Thyroid gland (tissue), 4 donors: ENCODE data around the gene ARL3. TPM values are rescaled to one million over a fixed set of nuclear protein-coding genes. Genes with fewer than 3 reads are reported as not detected.
A peak's percentile ranks its signal among the peaks of the same experiment; 100 is the strongest.

Experiments used
- DNase-seq, 2 donors: peaks; one replicate each; pipeline ENCODE4 v3.0.0-alpha.2; 2019
- H3K27ac ChIP-seq, 3 donors: fragments of 200-600 bp; sonication (generic); 1 replicate in 2 of 3; 2 replicates in 1 of 3; pipeline ENCODE4 v1.5.1; 2016 to 2019; ENCODE audit warnings: mild to moderate bottlenecking in 1 of 3, moderate library complexity in 1 of 3
- H3K27me3 ChIP-seq: fragments of 200-600 bp; sonication (generic); one replicate; pipeline ENCODE4 v1.5.1; 2019
- H3K36me3 ChIP-seq, 2 donors: fragments of 200-600 bp; sonication (generic); one replicate each; pipeline ENCODE4 v1.5.1; 2016 to 2019
- H3K4me1 ChIP-seq, 2 donors: fragments of 200-600 bp; sonication (generic); one replicate each; pipeline ENCODE4 v1.5.1; 2017 to 2019
- H3K4me3 ChIP-seq, 3 donors: fragments of 200-600 bp; sonication (generic); replicated peaks in 1 of 3; 1 replicate in 2 of 3; 2 replicates in 1 of 3; pipeline ENCODE4 v1.5.1; 2016; ENCODE audit warnings: mild to moderate bottlenecking in 1 of 3
- H3K9me3 ChIP-seq: fragments of 200-600 bp; sonication (generic); one replicate; pipeline ENCODE4 v1.5.1; 2017
- CTCF ChIP-seq, 6 experiments: fragments of 200-600 bp in 3 of 6; fragments of 450-650 bp in 3 of 6; sonication (generic) in 3 of 6; IDR thresholded peaks; one replicate each; pipeline ENCODE4 v1.5.1; 2016 to 2019; ENCODE audit warnings: antibody characterized with exemption in 6 of 6, mild to moderate bottlenecking in 2 of 6, inconsistent platforms in 1 of 6, moderate library complexity in 1 of 6
- POLR2A ChIP-seq, 2 donors: fragments of 450-650 bp; IDR thresholded peaks; one replicate each; pipeline ENCODE4 v1.6.1; 2017; ENCODE audit warnings: antibody characterized with exemption in 2 of 2, mild to moderate bottlenecking in 2 of 2, moderate library complexity in 1 of 2
- WGBS, 2 donors: methylation state at CpG; one replicate each; pipeline ENCODE4 v1.1.5; 2017; 5-methylcytosine and 5-hydroxymethylcytosine counted together
- intact Hi-C: fragments of 100-400 bp; cut with DNase I; formaldehyde crosslinking; loops from one replicate; pipeline ENCODE4 v1.15.1; 2023
- total RNA-seq, 4 donors: library from RNA; depleted of rRNA; stranded (reverse); fragments of >200 nt; gene quantifications; one replicate each; pipeline ENCODE4 v1.2.3, GENCODE V29; 2016

The ARL3 gene
- total RNA-seq, 4 donors from 2014 or later = 6.6 to 13.4 (median 10.2) TPM

GRCh38 chr10:102649797-102650654, 64.2 kb downstream of the ARL3 start:
- peaks cover 59 to 61% of the 10 kb centered on the region in 2 donors for H3K4me1 ChIP-seq
- WGBS, 2 donors = 63 to 68% methylated on average over 9 to 10 of the region's 12 CpGs
- DNase-seq = no peak
- peaks cover 5 to 23% of the 10 kb centered on the region in 2 donors for H3K36me3 ChIP-seq
- H3K9me3 ChIP-seq = no peaks in the 10 kb centered on the region
- intact Hi-C loops = no loop called here
- no peaks in the 10 kb centered on the region for H3K27me3 ChIP-seq
- H3K27ac ChIP-seq = peak overlapping the region; percentile 58 to 96 (median 61)
- peak overlapping the region in 1 of 3 donors; percentile 14 for H3K4me3 ChIP-seq
- TF ChIP-seq CTCF (IDR thresholded peaks at IDR 0.05) (no peak), POLR2A (IDR thresholded peaks at IDR 0.05) (no peak)

DNA sequence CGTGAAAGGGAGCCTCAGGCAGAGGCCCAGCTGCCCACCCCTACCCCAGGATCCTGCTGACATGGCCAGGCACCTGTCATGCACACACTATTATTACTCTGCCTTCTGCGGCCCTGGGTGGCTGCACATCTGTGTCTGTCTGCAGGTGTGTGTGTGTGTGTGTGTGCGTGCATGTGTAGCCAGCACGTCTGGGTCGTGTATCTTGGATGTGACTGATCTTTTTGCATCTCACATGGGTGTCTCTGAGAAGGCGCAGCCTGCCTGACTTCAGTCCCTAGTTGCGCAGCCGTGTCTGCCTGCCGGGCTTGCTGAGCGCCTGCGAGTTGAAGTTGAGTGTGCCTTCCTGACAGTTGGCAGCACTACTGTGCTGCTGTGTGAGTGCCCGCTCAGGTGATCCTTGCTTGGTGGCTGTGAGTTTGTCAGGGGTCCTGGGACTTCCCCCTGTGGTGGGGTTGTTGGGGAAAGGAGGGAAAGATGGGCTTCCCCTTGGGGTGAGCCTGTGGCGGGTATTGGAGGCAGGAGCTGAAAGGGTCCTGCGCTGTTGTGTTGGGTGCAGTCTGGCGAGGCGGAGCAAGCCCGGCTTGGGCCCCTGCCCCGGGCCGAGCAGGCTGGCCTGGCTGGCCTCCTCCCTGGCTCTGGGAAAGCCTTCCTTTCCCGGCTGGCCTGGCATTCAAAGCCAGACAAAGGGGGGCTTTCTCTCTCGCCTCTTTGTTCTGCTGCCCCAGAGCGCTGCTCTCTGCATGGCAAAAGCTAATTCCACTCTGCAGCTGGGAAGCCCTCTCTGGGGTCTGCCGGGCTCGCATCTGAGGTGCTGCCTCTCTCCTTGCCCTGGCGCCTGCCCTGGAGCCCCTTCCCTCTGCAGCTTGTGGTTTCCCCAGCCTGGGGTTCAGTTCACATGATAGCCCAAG, 65.1 kb downstream of the ARL3 start:
- 38 to 42% methylated on average over 10 to 12 of the region's 25 CpGs for WGBS, 2 donors
- peak overlapping the region in 1 of 3 donors; percentile 14 for H3K4me3 ChIP-seq
- peak; percentile 57 to 66 for DNase-seq
- H3K9me3 ChIP-seq = no peaks in the 10 kb centered on the region
- peak overlapping the region; percentile 58 to 96 (median 61) for H3K27ac ChIP-seq
- intact Hi-C loops = no loop called here
- no peaks in the 10 kb centered on the region for H3K27me3 ChIP-seq
- TF ChIP-seq POLR2A (IDR thresholded peaks at IDR 0.05) (no peak), CTCF (IDR thresholded peaks at IDR 0.05) (no peak)
- peaks cover 5 to 15% of the 10 kb centered on the region in 2 donors for H3K36me3 ChIP-seq
- peaks cover 59 to 61% of the 10 kb centered on the region in 2 donors for H3K4me1 ChIP-seq

GRCh38 chr10:102648269-102648888, 65.8 kb downstream of the ARL3 start:
- intact Hi-C loops = no loop called here
- no peaks in the 10 kb centered on the region for H3K27me3 ChIP-seq
- peaks cover 5 to 7% of the 10 kb centered on the region in 2 donors for H3K36me3 ChIP-seq
- 45 to 54% methylated on average over 11 to 12 of the region's 12 CpGs for WGBS, 2 donors
- TF ChIP-seq CTCF (IDR thresholded peaks at IDR 0.05) (no peak), POLR2A (IDR thresholded peaks at IDR 0.05) (no peak)
- peak overlapping the region; percentile 61 to 100 (median 96) for H3K27ac ChIP-seq
- H3K4me1 ChIP-seq = peaks cover 59 to 61% of the 10 kb centered on the region in 2 donors
- H3K4me3 ChIP-seq = peak overlapping the region in 1 of 3 donors; percentile 13
- H3K9me3 ChIP-seq = no peaks in the 10 kb centered on the region
- no peak for DNase-seq

GRCh38 chr10:102647443-102648268, 66.5 kb downstream of the ARL3 start:
- Histone ChIP-seq H3K4me1 (peaks cover 56 to 59% of the 10 kb centered on the region in 2 donors), H3K27me3 (no peaks in the 10 kb centered on the region), H3K36me3 (no peaks in the 10 kb centered on the region), H3K27ac (peak overlapping the region; percentile 96 to 100 (median 100)), H3K9me3 (no peaks in the 10 kb centered on the region), H3K4me3 (peak overlapping the region in 2 of 3 donors; percentile 2 to 84)
- intact Hi-C loops = no loop called here
- WGBS, 2 donors = 33 to 46% methylated on average over 3 to 7 of the region's 7 CpGs
- DNase-seq = no peak
- TF ChIP-seq CTCF (IDR thresholded peaks at IDR 0.05) (no peak), POLR2A (IDR thresholded peaks at IDR 0.05) (no peak)
